HG03575 (cell line): Measurements from ENCODE around the gene CDK5RAP1.
"Not testable (repeated sequence)": the region's sequence is repeated elsewhere in the genome, so short reads cannot be mapped to it uniquely, and the experiment has no call there.

Experiments used
- ATAC-seq: cut with Tn5 transposase; IDR thresholded peaks from one replicate; pipeline ENCODE4 v1.9.1; 2021; ENCODE audit not compliant: unreplicated experiment, insufficient number of reproducible peaks, low FRiP score; ENCODE audit errors: extremely low read depth

The CDK5RAP1 gene, protein sequence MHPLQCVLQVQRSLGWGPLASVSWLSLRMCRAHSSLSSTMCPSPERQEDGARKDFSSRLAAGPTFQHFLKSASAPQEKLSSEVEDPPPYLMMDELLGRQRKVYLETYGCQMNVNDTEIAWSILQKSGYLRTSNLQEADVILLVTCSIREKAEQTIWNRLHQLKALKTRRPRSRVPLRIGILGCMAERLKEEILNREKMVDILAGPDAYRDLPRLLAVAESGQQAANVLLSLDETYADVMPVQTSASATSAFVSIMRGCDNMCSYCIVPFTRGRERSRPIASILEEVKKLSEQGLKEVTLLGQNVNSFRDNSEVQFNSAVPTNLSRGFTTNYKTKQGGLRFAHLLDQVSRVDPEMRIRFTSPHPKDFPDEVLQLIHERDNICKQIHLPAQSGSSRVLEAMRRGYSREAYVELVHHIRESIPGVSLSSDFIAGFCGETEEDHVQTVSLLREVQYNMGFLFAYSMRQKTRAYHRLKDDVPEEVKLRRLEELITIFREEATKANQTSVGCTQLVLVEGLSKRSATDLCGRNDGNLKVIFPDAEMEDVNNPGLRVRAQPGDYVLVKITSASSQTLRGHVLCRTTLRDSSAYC

GRCh38 chr20:33401184-33401920, at the start of gene CDK5RAP1:
Gene CDK5RAP1, minus strand, starts transcription at chr20:33401519. Its CDS starts 4,455 bp downstream, at chr20:33397064.
- ATAC-seq: no peak

DNA sequence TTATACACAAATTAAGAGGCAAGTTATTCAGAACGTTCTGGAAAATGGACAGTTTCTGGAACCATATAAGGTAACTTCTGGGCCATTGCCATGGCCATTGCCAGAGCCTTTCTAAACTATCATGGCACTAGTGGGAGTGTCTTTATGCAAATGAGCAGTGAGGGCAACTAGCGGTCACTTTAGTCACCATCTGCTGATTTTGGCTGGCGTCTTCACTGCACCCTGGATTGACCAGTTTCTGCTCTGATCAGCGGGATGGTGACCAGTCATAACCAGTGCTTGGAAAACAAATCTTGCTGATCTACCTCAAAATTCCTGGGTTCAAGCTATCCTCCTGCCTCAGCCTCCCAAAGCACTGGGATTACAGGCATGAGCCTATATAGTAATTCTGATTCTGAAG, 49.5 kb upstream of the CDK5RAP1 start:
- ATAC-seq: no peak

DNA sequence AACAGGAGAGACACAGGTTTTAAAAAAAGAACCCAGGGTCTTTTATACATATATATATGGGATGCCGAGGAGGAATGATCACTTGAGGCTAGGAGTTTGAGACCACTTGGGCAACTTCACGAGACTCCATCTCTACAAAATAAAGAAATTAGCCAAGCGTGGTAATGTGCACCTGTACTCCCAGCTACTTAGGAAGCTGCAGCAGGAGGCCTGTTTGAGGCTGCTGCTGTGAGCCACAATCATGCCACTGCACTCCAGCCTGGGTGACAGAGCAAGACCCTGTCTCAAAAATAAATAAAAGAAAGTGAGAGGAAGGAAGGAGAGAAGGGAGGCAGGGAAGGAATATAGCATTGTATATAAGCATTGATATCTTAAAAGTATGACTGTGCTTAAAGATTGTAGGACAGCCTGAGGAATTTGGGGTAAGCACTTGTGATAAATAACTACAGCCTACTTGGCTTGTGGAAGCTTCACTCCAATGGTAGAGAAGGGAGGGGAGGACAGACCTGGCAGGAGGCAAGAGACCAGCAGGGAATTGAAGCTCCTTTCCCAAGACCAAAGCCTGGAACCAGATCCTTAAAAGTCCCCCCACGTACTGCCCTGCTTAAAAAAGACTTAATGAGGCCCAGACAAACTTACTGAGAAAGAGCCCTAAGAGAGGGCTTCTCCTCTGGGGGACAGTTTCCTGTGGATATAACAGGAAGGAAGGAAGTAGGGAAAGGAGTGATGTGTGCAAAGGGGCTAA, 44.7 kb upstream of the CDK5RAP1 start:
- no peak for ATAC-seq

DNA sequence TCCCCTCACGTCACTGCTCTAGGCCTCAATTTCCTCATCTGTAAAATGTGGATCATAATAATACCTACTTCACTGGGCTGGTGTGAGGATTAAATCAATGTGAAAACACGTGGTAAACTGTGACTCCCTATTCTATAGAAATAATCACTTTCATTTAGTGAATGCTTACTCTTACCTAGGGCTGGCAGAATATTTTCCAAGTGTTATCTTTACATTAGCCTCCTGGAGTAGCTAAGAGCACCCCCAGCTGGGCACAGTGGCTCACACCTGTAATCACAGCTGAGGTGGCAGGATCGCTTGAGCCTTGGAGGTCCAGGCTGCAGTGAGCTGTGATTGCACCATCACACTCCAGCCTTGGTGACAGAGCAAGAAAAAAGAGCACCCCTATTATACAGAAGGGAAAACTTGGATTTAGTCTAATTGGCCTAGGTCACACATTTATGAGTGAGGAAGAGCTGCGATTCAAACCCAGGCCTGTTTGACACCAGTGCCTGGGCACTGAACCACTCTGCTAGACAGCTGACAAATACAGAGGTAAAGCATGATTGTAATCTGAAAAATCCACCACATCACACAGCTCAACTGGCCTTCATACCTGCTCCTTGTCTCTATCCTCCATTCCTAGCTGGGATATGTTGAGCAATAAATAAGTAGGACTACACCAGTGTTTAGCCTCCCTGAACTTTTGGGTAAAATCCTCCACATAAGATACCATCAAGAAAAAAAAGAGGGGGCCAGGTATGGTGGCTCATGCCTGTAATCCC, 43.7 kb upstream of the CDK5RAP1 start:
- no peak for ATAC-seq

GRCh38 chr20:33443512-33444239, 42.4 kb upstream of the CDK5RAP1 start, which contains the start of gene SNTA1:
Gene SNTA1, minus strand, starts transcription at chr20:33443763. Its CDS starts 143 bp downstream, at chr20:33443620.
- no peak for ATAC-seq

GRCh38 chr20:33443006-33443511, 41.7 kb upstream of the CDK5RAP1 start:
- no peak for ATAC-seq

GRCh38 chr20:33442136-33443005, 41.1 kb upstream of the CDK5RAP1 start:
- ATAC-seq: no peak

- ATAC-seq: no peak
These were observed 40.0 kb upstream of the CDK5RAP1 start for GRCh38 chr20:33441142-33441955.

DNA sequence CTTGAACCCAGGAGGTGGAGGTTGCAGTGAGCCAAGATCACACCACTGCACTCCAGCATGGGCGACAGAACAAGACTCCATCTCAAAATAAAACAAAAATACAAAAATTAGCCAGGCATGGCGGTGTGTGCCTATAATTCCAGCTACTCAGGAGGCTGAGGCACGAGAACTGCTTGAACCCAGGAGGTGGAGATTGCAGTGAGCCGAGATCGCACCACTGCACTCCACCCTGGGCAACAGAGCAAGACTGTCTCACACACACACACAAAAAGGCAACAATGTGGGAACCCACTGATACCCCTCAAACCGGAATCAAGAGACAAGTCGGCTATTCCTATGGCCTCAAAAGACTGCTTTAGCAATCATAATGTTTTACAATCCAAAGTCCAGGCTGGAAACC, 39.2 kb upstream of the CDK5RAP1 start:
- not testable (repeated sequence) for ATAC-seq

GRCh38 chr20:33438481-33438880, 37.2 kb upstream of the CDK5RAP1 start:
- ATAC-seq: no peak

GRCh38 chr20:33437141-33437911, 36.0 kb upstream of the CDK5RAP1 start:
- ATAC-seq: no peak

- no peak for ATAC-seq
These were observed 33.1 kb upstream of the CDK5RAP1 start for GRCh38 chr20:33434434-33434833.

DNA sequence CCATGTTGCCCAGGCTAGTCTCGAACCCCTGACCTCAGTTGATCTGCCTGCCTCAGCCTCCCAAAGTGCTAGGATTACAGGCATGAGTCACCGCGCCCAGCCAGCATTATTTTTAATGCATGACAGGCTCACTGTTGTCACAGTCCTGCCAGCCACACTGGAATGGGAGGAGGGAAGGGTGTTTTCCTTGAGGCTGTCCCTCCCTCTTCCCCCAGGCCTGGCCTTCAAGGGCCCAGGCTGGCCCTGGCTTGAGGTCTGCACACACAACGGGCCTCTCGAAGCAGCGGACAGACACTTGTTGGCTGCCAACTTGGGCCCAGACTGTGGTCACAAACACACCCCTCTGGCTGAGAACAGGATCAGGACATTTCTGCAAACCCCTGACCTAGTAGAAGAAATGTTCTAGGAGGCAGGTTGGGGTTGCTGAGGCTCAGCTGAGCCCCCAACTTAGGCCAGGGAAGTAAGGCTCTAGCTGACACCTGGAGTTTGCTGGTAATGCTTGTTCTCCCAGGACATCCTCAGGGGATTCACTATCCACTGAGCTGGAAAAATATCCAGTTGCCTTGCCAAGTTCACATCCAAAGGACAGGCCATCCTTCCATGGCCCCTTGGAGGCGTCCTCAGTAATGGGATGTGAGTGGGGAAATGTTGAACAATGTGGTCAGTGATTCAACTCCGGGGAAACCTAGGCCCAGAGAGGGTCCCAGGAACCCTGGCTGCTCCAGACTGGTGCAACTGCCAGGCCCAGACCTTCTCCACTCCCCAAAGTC, 32.3 kb upstream of the CDK5RAP1 start:
- no peak for ATAC-seq

DNA sequence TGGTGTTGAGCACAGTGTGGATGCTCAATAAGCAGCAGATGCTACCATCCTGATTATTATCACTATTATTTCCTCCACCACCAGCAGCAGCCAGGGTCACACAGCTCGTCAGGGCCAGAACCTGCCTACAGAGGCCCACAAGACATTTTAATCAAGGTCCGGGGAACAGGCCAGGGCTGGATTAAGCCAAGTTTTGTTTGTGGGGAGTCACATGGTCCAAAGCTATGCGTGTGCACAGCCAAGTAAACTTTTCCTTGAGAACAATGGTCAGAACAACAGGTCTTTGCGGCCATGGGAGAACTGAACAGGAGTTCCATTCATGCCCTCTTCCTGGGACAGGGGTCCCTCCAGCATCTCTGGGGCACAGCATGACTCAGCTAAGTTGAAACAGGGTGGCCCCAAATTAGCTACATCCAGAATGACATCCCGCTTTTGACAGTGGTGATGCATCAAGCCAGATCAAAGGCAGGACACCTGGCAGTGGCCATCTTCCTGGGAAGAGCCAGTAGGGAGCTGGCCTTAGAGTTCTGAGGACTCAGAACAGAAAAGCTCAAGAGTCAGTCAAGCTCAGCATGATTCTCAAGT, 30.6 kb upstream of the CDK5RAP1 start:
- no peak for ATAC-seq
